GM21360 (cell line): Measurements from ENCODE around the gene MTMR2.

Experiments
- ATAC-seq: cut with Tn5 transposase; IDR thresholded peaks from one replicate; pipeline ENCODE4 v1.9.1; 2021; ENCODE audit warnings: mild to moderate bottlenecking, moderate library complexity; ENCODE audit not compliant: unreplicated experiment

Gene MTMR2

GRCh38 chr11:95788921-95789505, 134.9 kb downstream of the MTMR2 start:
- ATAC-seq, result no peak
